Measurements from ENCODE around the gene SYNE2.

Gene SYNE2

DNA sequence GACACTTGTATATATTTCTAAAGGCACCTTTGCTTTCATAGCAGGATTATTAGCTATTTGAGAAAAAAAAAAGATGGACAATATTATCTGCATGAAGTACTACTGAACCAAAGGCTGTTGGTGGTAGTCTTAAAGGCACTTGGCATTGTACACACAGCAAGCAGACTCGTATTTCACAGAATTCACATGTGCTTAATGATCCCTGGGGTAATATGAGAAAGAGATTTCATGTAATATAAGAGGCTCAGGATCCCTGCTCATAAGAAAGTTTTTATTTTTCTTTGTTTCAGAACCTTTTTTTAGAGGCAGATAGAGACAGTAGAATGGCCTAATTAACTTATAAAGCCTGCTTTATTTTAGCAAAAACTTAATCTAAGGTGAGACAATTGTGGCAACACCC lies 59.5 kb downstream of the SYNE2 start:
- DNase-seq = no peak

DNA sequence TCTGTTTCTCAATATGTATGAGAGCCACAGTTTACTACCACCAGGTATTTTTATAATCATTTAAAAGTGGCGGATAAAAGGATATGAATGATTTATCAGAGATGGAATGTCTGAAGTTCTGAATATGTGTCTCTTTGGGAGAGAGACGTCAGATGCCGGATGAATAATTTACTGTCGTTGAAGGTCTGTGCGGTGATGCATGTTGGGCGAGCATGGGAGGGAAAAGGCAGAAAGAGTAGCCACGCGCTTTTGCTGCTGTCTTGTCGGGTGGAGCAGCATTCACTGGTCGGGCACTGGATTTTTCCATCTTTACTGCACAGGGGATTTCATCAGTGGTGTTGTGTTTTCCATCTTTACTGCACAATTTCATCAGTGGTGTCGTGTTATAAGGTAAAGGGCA lies 65.6 kb downstream of the SYNE2 start:
- no peak for DNase-seq

DNA sequence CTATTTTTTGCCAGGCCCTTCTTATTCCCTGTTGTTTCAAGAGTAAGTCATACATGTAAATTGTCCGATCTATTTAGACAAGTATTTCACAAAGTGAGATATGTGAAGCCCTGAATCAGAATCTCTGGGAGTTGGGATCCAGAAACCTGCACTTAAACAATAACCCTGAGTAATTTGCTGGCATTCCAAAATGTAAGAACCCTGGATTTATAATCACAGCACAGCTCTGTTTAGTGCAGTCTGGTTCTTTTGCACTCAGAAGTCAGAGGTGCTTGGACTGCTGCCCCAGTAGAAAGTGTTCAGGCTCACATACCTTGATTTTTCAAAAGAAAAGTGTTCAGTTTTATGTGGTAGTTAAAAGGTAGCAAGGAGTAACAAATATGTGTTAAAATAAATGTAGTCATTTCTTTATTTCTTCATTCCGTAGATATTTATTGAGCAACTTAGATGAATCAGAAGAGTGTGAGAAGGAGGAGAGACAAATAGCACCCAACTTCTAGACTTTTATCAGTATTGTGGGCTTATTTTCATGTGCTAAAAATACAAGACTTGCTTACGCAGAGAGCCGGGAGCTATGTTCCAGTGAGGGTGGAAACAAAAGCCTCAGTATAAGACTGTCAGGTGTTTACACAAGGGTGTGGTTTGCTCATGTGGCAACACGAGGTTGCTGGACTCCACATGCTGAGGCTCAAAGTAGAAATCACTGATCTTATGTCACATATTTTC lies 70.1 kb downstream of the SYNE2 start:
- no peak for DNase-seq

DNA sequence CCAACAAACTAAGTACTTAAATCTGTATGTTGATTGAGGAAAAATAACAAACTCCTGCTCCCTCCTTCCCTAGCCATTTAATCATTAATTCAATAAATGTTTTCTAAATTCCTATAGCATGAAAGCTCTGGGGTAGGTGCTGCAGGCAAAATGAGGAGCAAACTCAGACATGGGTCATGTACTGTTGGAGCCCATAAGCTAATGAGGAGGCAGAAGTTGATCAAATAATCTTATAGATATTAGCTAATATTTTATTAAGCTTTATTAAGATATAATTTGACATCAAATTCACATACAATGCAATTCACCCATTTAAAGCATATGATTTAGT lies 70.6 kb downstream of the SYNE2 start:
- DNase-seq = no peak

DNA sequence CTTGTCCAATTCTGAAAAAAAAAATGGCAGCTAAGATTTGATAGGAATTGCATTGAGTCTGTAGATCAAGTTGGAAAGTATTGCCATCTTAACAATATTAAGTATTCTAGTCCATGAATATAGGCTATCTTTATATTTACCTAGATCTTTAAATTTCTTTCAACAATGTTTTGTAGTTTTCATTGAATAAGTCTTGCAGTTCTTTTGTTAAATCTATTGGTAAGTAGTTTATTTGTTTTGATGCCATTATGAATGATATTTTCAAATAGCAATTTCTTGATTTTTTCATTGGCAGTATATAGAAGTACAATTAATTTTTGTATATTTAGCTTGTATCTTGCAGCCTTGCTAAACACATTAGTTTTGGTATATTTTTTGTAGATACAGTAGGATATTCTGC lies 71.6 kb downstream of the SYNE2 start:
- DNase-seq = no peak

DNA sequence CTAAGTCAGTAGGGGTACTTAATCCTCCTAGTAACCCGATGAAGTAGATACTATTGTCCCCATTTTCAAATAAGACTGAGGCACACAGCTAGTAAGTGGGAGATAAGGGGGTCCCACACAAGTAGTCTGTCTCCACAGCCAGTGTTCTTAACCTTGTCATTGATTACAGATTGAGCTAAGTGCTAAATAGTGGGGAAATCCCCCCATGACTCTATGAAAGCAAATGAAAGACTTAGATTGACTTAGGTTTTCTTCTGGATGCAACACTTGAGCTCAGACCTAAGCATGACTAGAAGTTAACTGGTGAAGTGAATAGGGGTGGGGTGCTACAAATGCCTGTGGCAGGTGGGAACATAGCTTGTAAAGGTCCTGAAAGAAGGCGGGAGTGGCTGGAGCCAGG lies 73.8 kb downstream of the SYNE2 start:
- DNase-seq = no peak

DNA sequence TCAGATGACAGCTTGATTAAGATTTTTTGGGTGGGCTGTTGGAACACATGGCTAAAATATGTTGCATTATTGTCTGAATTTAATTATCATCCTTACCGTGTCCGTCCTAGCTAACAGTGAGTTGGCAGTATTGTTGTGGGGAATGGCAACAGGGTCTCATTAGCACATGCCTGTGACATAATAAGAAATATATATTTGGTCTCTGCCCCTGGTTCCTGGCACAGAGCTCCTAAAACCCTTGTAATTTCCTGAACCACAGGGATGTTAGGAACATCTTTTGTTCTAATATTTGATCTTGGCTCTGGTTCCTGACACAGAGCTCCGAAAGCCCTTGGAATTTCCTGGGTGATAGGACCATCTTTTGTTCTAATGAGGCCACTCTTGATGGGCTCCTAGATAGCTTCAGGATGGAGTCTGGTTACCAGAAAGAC lies 76.0 kb downstream of the SYNE2 start:
- DNase-seq = no peak

DNA sequence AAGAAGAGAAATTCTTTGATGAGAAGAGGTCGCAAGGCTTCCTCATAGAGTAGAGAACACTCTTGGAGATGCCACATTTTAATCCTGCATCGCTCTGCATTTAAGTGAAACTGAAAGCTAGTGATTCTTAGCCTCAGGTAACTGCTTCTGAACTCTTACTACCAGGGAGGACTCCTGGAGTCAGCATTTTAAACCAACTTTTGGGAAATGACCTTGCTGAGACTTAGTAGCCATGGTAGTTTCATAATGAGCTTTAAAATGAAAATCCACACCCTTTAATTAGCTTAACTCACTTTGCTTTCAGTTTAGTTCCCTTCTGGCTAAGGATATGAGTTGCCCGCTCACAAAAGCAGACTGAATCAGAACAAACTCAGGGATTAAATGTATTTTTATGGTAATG lies 80.3 kb downstream of the SYNE2 start:
- DNase-seq = no peak

DNA sequence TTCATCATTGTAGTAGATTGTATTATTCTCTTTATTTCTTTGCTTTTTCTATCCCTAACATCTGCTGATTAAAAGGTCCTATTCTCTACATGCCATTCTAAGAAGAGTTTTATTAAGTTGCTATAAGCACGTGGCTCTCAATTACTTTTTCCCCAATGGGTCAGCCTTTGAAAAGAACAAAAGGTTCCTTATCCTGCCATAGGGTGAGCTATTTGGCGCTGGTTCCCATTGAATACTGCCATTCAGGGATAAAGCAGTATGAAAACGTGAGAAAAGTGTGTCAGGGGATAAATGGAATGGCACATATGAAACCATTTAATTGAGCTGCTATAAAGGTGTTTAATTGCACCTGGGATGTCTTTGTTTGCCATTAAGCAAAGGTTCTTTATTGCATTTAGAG lies 80.9 kb downstream of the SYNE2 start:
- DNase-seq = no peak

DNA sequence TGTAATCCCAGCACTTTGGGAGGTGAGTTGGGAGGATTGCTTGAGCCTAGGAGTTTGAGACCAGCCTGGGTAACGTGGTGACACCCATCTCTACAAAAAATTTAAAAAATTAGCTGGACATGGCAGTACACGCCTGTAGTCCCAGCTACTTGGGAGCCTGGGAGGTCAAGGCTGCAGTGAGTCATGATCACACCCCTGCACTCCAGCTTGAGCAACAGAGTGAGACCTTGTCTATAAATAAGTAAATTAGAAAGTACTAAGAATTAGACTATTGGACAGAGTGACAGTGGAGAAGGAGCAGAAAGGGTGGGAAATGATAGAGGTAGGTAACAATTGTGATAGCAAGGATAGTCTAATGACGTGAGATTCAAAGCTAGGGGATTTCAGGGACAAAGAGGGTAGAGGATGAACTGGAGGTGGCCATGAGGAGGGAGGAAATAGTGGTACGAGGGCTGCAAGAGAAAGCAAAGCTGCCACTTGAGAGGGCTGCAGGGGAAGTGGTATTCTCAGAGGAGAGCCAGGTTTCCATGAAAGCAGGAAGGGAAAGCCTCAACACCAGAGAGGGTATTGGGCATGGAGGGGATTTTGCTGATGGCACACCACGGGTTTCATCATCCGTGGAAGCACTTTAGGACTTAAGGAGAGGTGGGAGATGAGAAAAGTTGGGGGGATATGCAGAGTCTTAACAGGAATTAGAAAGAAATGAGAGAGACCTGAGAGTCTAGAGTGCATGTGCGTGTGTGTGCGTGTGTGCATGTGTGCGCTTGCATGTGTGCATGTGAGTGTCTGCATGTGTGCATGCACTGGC lies 85.6 kb downstream of the SYNE2 start:
- DNase-seq = no peak

DNA sequence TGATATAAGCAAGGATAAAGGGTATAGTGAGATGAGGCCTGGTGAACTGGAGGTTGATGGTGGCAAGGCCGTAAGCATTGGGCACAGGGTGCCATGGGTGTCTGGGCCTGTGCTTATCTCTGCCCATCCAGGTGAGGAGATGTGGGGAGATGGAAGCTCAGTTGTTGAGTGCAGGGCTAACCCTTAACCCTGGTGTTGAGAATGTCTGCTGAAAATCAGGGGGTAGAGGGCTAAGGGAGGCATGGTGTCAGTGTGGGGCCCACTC lies 86.1 kb downstream of the SYNE2 start:
- no peak for DNase-seq

DNA sequence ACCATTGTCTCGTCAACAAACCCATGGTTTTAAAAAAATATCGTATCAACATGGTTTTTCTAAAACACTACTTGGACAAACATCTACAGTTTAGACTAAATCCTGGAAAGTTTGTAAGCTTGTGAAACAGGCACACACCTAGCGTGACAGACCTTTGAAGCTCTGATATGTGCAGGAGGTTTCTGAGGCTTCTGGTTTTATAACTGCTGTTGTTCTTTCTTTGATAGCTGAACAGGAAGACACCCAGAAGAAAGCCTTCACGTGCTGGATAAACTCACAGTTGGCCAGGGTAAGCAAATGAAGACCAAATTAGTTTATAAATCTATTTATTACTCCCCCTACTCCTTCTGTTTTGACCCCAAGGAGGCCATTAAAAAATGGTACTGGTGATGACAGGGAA lies 87.6 kb downstream of the SYNE2 start:
- no peak for DNase-seq

DNA sequence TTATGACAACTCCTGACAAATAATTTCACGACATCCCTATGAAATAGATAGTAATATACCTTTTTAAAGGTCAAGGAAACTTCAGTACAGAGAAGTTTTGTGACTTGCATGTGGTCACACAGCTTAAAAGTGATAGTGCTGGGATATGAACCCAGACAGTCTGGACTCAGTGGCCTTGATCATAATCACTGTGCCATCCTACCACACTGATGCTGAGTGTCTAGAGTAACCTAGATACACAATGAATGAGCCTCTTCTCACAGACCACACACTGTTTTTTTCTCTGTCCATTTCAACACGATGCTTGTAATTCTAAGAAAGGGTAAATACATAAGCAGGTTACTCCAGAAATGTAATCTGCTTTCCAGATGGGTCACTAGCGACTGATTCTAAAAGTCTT lies 88.2 kb downstream of the SYNE2 start:
- no peak for DNase-seq

DNA sequence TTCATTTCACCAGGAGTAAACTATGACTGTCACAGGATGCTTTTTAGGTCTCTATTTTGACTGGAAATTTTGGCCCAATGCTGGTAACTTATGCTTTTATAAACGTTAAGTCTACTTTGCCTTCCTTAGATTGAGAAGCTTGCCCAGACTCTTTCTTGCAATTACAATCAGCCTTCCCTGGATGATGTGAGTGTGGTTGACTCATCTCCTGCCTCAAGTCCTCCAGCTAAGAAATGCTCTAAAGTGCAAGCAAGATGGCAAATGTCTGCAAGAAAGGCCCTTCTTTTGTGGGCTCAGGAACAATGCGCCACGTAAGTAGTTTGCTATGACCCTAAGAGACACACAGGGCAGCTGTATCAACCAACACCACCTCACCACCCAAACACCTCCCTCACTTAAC lies 96.9 kb downstream of the SYNE2 start:
- no peak for DNase-seq

DNA sequence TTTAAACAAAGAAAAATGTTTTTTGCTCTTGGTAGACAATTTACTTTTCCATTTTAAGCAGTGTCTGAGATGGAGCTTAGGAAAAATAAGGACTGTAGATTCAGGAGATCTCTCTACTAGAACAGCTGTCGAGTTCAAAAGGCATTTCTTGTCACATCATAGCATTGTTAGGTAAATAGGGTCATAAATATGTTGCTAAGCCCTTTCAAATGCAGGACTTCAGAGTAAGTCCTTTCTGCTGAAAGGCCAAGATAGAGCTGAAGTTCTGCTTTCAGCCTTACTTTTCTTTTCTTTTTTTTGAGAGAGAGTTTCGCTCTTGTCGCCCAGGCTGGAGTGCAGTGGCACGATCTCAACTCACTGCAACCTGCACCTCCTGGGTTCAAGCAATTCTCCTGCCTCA lies 98.2 kb downstream of the SYNE2 start:
- no peak for DNase-seq

DNA sequence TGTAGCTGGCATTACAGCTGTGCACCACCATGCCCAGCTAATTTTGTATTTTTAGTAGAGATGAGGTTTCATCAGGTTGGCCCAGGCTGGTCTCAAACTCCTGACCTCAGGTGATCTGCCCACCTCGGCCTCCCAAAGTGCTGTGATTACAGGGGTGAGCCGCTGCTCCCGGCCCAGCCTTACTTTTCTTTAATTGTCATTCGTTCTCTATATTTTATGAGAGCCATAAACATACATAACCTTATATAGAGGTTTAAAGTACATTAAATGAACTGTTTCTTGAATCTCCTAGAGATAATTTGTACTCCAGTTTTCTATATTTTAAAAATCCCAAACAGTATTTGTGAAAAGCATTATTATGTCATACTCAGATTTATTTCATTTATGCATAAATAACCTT lies 98.6 kb downstream of the SYNE2 start:
- no peak for DNase-seq

DNA sequence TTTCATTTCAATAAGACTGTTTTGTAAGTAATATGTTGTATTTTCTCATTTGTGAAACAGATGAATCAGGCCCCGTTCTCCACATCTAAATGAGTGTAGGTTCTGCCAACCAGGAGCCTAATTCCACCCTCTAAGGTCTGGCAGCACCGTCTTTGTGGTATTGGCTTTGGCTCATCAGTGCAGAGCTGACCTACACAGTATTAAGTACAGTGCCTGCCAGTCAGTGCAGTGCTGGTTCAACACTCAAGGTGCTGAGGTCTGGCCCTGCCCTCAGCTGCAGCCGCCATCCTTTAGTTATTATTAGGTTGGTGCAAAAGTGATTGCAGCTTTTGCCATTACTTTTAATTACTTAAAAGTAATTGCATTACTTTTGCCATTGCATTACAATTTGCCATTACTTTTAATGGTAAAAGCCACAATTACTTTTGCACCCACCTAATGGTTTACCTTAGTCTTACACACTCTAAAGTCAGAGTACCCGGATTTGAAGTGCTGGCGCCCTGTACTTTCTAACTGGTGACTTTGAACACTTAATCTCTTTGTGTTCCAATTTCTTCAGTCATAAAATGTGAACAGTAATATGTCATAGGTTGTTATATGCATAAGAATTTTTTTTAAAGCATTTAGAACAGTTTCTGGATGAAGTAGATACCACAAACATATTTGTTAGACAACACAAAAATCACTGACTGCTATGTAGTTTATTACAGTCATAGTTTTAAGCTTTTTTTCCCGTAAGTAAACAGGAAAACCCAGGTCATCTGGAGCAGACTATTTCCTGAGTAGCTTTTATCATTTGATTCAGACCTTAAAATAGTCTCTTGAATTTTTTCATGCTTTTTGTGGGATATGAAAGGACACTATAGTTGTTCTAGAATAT lies 99.5 kb downstream of the SYNE2 start:
- DNase-seq = no peak

DNA sequence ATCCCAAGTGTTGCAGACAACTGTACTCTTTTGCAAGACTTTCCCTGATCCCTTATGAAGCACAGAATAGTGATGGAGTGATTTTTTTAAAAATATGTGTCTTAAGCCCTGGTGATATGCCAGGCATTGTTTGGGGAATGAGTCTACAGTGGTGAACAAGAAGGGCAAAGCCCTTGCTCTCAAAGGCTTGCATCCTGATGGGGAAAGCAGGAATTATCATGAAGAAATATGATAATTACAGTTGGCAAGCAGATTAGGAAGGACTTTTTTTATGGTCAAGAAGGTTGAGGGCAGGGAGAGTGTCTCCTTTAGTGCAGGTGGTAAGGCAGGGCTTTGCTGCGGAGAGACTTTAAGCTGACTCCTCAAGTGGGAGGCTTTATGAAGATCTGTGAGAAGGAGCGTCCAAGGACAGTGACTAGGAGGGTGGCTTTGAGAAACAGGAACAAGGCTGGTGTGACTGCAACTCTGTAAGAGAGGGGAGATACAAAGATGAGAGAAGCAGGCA lies 100.2 kb downstream of the SYNE2 start:
- DNase-seq = no peak

DNA sequence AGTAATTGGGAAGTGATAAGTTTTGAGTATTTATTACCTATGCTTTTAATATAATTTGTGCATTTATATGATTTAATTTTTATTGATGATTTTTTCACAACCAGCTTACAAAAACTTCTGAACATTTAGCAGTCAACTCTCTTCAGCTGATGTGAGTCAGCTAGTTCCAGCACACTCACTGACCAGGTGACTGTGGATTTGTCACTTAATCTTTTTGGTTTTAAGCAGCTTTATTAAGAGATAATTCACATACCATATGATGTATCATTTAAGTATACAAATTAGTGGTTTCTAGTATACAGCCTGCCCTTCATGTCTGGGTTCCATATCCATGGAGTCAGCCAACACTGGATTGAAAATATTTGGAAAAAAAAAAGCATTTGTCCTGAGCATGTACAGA lies 103.5 kb downstream of the SYNE2 start:
- DNase-seq = no peak

DNA sequence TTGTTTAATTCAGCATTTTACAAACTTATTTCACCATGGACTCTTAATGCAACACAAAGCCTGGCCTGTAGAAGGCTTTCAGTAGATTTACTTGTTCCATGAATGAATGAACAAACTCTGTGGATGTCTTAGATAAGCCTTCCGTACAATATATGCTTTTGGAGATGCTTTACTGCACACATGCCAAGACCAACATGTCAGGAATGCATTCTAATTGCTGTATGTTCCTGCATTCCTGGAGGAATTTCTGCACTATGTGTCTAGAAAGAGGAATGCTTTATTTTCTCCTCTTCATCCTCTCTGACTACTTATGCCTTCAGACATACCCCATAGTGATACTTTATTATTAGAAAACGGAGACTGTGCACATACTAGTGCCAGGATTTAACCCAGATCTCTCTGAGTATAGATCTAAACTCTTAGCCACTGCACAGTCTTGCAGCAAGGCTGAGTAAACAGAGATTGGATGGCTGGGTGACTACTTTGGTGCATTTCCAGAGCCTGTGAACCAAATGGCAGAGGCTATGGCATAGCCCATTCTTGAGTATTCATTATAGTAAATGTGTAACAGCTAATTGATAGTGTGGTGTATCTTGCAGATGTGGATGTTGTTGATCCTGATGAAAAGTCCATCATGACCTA lies 108.2 kb downstream of the SYNE2 start:
- no peak for DNase-seq

DNA sequence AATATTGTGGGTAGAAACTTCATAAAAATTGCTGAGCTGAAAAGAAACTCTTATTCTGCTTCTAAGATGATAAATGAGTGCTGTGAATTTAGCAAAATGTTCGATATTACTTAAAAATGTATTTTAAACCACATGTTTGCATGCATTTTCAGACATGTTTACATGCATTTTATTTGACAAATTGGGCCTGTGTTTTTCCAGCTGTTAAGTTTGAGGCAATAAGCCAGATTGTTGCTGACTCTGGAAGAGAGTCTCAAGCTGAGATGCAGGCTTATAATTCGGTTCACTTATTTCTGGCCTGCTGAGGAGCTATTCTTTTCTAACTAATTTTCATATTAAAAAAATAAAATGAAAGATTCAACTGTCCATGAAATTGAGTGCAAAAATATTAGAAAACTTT lies 110.1 kb downstream of the SYNE2 start:
- no peak for DNase-seq

DNA sequence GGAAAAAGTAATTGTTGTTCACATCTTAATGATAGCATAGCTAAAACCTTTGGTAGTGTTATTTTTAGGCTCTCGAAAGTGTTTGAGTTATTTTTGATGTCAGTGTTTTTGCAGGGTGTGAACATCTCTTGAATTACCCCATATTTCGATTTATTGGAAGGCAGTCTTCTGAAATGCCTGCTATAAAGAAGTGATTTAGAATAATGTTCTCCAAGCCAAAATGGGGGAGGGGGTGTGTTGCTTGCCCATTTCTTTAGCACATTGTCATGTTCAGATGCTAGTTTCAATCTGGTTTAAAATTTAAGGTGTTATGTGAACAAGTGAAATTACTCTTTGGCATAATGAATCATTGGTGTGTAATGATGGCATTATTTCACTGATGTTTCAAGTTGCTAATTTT lies 110.6 kb downstream of the SYNE2 start:
- DNase-seq = no peak

DNA sequence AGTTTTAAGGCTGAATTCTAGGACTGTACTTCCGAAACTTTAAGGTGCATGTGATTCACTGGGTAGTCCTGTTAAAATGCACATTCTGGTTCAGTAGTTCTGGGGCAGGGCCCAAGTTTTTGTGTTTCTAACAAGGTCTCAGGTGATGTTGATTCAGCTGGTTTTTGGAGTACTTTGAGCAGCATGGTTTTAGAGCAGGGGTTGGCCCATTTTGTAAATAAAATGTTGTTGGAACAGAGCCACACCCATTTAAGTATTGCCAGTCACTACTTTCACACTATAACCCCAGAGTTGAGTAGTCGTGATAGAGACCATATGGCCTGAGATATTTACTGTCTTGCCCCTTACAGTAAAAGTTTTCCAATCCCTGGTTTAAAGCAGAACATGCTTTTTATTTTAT lies 111.3 kb downstream of the SYNE2 start:
- DNase-seq = no peak

All from islet precursor cell (in vitro differentiated cells).